ENCODE measurements around the gene UBL4A.
A peak's percentile ranks its signal among the peaks of the same experiment; 100 is the strongest.

Gene UBL4A

DNA sequence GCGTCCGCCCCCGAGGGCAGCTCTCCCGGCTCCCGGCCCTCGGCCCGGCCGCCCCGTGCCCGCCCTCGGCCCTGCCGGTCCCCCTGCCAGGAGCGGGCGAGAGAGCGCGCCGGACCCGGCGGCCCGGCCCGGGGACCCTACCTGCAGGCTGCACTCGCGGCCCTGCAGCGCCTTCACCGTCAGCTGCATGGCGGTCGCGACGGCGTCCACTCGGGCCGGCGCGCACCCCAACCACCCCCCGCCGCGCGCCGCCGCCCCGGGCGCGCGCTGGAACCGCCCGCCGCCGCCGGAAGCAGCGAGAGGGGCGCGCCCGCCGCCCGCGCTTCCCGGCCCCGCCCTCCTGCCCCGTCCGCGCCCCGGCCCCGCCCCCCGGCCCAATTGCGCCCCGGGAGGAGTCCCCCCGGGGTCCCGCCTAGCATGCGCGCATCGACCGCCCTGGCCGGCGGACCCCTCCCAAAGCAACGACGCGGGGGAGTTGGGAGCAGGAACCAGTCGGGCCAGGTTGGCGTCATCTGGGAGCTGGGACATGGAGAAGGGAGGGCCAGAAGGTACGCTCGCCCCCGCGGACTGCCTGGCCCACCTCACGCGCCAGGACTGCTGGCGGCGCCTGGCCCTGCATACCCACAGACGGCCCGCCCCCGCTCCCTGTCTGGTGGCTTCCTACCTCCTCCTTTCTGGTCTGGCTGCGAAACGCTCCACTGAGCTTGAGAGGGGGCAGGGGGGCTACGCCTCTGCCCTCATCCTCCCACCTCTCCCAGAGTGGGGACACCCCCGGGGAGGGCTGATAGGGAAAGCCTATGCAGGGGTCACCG is at the start of gene UBL4A:
TSS of gene UBL4A (minus strand) at position 220 of the 812 bp plus-strand sequence. CDS start at position 189, 31 bp downstream.
- DNase-seq: peak; percentile 48

DNA sequence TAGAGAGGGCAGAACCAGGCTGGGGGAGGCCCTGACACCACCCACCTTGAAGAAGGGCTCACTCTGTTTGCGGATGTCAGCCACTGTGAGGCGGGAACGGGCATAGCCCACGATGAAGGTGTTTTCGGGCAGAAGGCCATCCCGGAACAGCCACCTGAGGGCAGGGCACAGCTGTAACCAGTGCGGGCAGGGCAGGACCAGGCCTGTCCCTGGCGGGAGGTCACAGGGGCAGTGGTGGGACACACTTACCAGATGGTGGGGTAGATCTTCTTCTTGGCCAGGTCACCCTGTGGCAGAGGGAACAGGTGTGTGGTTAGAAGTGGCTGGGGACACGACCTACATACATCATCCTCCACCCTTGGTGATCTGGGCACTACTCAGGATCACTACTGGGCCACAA is 49.5 kb upstream of the UBL4A start:
- no peak for DNase-seq

DNA sequence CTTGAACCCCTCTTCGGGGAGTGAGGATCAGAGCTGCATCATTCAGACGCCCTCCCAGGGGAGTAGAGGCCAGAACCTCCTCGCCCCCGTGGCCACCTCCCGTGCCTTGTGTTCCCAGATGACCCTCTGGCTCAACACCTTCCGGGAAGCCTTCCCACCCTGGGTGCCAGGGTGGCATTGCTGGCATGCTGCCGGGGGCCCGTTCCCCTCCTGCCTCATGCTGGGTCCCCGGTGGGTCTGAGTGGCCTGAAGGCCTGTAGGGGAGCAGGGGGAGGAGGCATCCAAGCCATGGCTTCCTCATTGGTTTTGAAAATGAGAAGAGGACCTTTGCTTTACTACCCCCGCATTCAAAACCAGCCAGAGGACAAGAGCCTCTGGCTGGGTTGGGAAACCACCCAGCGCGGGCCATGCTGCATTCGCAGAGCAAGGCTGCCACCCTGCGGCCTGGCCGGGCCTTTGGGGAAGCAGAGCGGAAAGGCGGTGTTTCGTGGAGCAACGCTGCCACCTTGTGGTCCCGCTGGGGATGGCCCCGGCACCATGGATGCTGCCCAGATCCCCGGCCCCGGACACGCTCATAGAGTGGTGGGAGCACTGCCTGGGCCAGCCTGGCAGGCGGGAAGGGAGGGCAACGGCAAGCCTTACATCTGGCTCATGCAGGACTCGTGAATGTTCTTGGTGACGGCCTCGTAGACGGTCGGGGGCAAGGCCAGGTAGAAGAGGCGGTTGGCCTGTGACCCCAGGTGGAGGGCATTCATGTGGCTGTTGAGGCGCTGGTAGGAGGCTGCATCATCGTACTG is 48.3 kb upstream of the UBL4A start:
- peak; percentile 61 for DNase-seq

GRCh38 chrX:154532690-154533089 is 46.3 kb upstream of the UBL4A start:
- no peak for DNase-seq

GRCh38 chrX:154531626-154532025 is 45.2 kb upstream of the UBL4A start:
- no peak for DNase-seq

DNA sequence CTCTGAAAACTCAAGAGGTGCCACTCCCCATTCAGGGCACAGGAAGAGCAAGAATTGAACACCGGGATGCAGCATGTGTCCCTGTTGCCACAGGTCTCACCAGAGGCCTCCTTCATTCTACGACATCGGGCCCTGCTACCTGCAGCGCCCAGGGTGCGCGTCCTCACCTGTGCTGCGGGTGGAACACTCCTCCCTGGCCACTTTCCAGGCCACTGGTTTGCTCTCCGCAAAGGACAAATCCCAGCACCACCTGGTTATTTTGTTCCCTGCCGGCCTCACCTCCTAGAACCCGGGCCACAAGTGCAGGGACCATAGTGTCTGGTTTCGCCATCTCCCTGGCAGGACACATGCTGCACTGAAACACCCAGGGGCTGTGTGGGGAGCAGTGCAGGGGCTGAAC is 43.9 kb upstream of the UBL4A start:
- DNase-seq: no peak

- DNase-seq: no peak
Measured at GRCh38 chrX:154529206-154529612, 42.8 kb upstream of the UBL4A start.

DNA sequence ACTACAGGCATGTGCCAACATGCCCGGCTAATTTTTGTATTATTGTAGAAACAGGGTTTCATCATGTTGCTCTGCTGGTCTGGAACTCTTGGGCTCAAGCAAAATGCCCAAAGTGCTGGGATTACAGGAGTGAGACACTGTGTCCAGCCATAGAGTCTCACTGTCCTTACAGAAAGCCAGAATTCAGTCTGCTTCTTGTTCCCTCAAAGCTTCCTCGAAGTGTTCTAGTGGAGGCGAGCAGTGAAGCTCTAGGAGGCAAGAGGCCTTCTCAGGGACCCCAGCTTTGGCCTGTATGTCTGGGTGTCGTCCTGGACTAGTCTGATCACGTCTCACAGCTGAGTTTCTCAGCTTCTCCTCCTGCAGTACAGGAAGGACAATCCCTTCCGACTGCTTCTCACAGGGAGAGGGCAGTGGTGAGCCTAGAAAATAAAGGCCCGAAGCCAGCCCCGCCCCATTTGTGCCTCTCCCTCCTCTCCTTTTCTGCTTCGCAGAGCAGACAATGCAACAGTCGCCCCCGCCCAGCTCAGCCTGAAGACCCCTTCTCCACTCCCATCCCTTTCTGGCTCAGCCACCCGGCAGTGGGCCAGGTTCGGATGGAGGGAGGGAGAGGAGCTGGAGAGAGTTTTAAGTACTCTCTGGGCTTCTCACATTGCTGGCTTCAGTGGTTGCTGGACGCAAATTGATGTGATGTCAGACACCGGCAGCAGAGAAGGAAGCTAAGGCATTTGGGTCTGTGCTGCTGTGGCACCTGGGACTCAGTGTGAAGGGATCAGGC is 40.7 kb upstream of the UBL4A start:
- DNase-seq: peak; percentile 58

DNA sequence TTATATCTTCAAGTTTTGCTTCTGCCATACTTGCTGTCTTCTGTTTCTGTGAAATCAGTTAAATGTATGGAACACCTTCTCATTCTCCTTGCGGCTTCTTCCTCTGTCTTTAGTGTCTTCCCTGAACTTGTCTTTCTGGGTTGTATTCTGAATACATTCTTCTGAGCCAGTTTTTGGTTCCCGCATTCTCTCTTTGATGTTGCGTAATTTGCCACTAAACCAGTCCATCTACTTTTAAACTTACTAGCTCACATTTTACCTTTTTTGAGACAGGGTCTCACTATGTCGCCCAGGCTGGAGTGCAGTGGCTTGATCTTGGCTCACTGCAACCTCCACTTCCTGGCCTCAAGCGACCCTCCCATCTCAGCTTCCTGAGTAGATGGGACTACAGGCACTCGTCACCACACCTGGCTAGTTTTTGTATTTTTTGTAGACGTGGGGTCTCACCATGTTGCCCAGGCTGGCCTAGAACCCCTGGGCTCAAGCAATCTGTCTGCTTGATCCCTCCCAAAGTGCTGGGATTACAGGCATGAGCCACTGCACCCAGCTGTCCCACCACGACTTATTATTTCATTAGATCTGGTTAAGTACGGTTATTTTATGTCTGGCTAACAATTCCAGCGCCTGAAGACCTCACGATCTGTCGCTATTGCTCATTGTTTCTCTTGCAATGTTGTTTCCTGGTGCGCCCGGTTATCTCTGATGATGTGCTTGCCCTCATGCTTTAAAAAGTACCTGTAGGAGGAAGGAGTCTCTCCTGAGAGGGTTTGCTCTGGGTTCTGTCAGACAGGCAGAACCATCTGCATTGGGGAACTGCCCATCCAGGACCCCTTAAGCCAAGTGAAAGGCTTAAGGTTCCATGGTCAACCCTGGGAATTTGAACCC is 39.4 kb upstream of the UBL4A start:
- no peak for DNase-seq

- no peak for DNase-seq
Measured at GRCh38 chrX:154519389-154519788, 33.0 kb upstream of the UBL4A start.

GRCh38 chrX:154517101-154517781 is 30.8 kb upstream of the UBL4A start:
- DNase-seq: no peak

DNA sequence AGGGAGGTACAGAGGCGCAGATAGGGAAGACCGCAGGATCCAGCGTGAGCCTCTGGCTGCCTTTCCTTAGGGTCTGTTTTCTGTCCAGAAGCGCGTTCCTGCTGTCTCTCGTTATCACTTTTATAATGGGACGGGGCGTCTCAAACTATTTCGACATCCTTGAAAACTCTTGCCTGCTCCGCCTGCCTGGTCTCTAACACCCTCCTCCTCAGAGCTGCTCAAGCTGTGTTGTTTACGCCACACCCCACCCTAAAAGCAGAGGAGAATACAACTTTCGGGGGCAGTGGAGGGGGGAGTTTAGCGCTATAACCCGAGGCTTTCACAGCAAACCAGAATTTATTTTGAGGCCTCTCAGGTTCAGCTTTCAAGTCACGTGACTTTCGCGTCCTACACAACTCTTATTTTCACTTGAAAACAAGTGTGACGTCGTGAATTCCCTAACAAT is 30.3 kb upstream of the UBL4A start:
- no peak for DNase-seq

- DNase-seq: peak; percentile 92
Measured at GRCh38 chrX:154515966-154516655, 29.7 kb upstream of the UBL4A start, which contains the start of gene FAM3A. TSS of gene FAM3A (minus strand) at chrX:154516232. CDS start at chrX:154515772, 460 bp downstream.

DNA sequence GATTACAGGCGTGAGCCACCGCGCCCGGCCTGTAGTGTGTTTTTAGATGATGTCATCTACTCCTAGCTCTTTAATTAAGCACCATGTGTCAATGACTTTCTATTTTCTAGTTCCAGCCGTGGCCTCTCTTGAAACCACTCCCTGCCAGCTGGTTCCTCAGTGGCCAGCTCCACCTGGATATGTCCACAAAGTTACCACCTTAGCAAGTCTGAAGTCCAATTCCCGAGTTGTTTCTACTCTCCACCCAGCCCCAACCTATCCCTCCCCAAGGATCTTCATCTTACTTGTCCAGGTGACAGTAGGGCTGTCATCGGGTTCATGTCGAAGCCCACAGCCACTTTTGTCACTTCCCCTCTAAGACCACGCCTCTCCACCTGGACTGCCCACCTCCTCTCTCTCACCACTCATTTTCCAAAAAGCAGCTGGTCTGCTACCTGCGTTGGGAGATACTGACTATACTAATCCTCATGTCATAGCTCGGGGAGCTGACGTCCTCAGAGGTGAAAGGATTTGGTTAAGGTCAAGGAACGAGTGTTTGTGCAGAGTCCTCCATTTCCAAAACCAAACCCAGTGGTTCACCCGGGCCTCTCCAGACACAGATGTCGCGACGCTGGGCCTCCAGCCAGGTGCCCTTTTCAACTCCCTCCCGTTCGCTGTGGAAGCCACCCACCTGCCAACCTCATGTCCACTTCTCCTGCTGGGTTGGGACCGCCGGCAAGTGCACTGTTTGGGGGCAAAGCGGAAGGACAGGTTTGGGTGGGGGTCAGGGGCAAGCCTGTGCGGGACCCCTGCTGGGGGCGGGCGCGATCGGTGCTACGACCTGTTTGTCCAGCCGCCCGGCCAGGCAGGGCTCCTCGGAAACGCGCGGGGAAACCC is 28.9 kb upstream of the UBL4A start:
- DNase-seq: peak; percentile 35

DNA sequence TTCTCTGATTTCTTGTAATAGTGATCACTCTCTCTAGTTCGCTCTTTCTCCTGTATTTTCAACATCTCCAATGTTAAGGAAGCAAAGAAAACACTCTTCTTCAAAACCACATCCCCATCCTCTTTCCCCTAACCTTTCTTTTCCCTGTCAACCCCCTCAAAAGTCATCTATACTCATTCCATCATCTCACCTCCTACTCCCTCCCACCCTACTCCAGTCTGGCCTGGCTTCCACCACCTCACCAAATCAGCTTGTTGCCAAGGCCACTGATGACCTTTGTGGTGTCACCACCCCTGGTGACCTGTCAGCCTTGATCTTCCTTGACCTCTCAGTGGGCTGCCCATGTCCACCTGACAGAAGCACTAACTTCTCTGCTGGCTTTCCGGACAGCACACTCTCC is 27.3 kb upstream of the UBL4A start:
- DNase-seq: no peak

DNA sequence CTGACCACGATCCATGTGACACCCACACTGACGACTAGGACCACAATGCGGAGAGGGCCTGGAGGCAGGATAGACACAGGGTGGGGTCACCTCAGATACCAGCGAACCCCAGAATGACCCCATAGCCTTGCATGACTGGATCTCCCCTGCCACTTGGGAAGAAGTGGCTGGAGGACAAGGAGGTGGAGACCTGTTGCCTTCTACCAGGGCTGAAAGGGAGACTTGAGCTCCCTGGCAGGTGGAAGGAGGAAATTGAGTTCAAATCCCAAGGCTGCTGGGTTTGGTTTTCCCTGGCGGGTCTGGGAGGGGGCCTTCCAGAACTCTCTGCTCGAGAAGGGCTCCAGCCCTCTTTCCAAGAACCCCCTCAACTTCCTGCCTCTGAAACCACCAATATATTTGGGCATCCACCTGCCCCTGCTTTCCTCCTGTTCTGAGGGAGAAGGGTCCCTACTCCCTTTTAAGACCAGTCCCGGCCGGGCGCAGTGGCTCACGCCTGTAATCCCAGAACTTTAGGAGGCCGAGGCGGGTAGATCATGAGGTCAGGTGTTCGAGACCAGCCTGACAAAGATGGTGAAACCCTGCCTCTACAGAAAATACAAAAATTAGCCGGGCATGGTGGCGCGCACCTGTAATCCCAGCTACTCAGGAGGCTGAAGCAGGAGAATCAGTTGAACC is 26.6 kb upstream of the UBL4A start:
- DNase-seq: no peak

DNA sequence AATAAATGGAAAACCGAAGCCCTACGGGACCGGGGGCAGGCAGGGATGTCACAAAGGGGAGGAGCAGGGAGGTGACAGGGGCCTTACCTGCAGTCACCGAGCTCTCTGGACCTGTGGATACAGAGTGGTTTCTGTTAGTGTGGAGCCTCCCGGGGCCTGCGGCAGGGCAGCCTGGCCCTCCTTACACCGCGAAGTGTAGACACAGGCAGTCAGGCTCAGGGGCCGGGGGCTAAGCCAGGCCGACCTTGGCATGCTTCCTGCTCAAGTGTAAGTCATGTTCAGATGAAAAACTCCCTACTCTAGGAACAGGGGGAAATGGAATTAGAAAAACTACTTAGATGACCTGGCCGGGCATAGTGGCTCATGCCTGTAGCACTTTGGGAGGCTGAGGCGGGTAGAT is 25.3 kb upstream of the UBL4A start:
- no peak for DNase-seq

DNA sequence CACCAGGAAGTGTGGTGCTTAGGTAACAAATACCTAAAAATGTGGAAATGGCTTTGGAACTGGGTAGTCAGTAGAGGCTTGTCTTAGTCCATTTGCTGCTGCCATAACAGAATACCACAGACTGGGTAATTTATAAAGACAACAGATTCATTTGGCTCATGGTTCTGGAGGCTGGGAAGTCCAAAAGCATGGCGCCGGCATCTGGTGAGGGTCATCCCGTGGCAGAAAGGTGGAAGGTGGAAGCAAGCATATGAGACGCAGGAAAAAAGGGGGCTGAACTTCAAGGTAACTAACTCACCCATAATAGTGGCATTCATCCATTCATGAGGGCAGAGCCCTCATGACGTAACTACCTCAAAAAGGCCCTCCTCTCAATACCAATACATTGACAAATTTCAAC is 23.0 kb upstream of the UBL4A start:
- no peak for DNase-seq

DNA sequence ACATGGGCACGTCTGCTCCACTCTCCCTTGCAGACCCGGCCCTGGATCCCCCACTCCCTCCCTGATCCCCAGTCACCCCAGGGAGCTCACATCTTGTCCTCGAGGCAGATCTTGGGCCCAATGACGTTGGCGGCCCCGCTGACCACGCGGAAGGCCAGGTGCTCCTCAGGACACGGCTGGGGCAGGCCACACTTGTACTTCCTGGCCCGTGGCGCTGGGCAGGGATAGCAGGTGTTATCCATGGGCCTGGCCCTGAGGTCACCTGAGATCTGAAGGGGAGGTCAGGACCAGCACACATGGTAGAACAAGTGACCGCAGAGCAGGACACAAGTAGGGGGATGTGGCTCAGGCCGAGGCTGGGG is 21.9 kb upstream of the UBL4A start:
- no peak for DNase-seq
